NCI-H2196 (cell line): Measurements from ENCODE around the gene TSPAN11.
"Not testable (repeated sequence)": the region's sequence is repeated elsewhere in the genome, so short reads cannot be mapped to it uniquely, and the experiment has no call there.

Experiments
- DNase-seq: peaks from one replicate; lab custom pipeline; 2025; ENCODE audit not compliant: unreplicated experiment; lab: John Stamatoyannopoulos, UW

Gene TSPAN11, protein sequence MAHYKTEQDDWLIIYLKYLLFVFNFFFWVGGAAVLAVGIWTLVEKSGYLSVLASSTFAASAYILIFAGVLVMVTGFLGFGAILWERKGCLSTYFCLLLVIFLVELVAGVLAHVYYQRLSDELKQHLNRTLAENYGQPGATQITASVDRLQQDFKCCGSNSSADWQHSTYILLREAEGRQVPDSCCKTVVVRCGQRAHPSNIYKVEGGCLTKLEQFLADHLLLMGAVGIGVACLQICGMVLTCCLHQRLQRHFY

DNA sequence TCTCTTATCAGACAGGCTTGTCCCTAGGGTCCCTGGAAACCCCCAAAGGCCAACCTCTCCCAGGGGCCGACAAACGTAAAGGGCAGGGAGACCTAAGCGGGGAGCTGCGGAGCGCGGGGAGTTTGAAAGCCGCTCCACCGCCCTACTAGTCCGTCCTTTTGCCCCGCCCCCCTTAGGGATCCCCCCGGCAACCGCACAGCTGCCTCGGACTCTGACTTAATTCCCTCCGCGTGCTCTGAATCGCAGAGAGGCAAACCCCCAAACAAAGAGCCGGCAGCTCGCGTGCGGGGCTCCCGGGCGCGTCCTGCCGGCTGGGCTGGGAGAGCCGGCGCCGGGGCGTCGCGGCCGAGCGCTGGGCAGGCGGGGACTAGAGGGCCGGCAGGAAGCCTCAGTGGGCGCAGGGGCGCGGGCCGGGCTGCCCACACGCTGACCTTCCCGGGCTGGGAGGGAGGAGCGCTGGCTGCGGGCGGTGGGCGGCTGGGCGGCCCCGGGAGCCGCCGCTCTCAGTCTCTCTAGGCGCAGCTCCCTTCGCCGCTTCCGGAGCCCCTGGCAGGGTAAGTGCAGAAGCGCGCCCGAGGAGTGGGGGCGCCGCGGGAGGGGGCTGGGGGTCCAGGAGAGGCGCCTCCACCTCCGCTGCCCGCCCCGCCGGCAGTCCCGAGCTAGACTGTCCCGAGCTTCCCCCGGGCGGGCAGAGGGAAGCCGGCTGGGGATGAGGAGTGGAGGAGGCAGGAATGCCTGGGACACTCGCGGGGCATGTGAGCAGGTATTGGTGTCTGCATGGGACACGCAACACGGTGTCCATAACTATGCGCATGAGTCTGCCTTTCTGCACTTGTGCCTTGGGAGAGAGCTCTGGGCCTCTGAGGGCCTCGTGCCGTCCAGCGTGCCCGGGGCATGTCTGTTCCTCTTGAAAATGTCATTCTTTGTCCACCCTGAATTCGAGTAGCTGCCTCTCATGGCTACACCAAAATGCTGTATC is at the start of gene TSPAN11:
Gene TSPAN11 (plus strand): TSS at position 506 of the 979 bp plus-strand sequence. CDS start 27,244 bp downstream, outside the sequence.
- no peak for DNase-seq

DNA sequence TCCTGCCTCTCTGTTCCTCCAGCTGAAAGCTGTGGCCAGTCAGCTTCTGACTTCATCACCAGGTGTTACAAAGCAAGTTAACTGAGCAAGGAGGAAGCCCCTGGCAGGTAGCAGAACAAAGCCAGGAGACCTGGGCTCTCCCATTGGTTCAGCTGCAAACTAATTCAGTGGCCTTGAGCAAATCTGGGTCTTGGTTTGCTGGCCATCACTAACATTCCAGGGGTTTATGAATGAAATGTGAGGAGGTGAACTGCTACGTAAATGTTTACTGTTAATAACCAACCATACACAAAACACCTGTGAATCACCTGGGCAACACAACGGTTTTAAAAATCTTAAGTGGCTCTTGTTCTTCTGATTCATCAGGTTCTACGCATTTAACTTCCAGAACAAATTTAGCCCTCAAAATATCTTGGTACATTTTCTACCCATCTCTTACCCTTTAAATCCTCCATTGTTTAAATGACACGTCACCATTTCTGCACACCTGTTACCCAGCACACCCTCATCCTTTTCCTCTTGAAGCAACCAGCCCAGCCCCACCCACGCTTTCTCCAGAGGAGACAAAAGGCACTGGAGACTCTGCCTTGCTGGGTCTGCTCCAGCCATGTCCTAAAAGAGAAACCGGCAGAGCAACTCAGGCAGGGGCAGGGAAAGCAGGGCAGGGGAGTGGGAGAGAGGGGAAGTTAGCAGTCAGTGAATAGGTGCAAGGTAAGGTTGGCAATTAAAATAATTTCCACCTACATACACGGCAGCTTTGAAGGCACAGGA is 49.3 kb upstream of the TSPAN11 start:
- peak; percentile 84 for DNase-seq

DNA sequence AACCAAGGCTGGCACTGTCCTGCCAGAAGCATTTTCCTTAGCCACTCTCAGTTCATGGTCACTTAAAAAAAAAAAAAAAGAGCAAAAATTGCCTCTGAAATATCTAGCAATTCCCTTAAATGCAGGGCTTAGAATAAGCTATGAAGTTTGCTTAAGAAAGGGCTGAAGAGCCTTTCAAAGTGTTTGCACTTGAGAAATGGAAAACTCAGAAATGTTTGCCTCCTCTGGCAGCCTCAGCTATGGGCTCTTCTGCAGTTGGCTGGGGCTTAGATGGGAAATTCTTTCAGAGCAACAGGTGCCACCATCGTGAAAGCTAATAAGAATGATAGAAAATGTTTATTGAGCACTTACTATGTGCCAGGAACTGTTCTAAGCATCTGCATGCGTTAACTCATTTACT is 48.5 kb upstream of the TSPAN11 start:
- no peak for DNase-seq

DNA sequence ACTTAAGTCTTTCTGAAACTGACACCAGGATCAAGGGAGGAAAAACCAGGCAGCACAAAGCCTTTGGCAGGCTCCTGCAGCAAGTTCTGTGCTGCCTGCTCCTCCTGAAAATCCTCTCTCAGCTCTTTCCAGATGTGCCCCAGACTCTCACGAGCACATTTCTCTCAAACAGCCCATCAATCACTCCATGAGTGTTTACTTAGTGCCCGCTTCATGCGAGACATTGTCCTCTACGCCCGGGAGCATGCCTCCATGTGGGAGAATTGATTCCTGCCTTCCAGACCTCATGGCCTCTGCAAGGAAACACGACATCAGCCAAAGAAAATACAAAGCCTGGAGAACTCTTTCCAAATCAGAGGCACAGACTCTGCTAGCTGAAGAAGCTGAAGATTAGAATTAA is 46.5 kb upstream of the TSPAN11 start:
- peak; percentile 36 for DNase-seq

DNA sequence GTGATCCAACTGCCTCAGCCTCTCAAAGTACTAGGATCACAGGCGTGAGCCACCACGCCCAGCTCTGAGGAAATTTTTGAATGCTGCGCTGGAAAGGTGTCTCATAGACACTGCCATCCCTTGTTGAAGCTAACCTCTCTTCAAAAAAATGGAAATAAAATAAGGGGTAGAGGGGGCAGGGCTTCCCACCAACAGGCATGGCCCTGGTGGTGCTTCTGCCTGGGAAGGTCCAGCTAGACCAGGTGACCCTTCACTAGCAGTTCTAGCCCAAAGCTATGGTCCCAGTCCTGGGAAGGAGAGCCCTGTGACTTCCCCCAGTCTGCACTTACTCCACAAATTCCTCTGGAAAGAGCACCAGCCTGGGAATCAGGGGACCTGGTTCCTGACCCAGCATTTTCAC is 45.7 kb upstream of the TSPAN11 start:
- DNase-seq: no peak

DNA sequence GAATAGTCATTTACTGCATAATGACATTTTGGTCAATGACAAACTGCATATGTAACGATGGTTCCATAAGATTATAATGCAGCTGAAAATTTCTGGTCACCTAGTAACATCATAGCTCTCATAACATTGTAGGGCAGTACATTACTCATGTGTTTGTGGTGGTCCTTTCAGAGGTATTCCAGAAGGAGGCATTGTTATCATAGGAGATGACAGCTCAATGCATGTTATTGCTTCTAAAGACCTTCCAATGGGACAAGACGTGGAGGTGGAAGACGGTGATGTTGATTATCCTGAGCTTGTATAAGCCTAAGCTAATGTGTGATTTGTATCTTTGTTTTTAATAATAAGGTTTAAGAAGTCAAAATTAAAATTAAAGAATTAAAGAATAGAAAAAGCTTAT is 43.8 kb upstream of the TSPAN11 start:
- no peak for DNase-seq

DNA sequence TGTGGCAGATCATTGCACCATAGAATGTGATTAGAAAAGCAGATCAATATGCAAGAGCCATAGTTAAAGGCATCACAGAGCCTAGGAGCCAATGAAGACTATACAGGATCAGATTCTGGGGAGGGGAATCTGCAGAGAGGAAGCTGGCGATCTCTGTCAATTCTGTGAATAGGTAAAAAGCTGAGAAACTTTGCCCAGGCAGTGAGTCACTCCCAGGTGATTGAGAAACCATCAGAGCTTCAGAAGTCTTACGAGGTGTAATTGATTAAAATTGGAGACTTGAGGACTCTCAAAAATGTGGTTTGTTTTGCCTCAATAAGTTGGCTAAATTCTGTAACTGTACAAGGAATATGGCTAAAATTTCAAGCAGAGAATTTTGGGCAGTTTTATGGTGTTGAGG is 41.7 kb upstream of the TSPAN11 start:
- no peak for DNase-seq

DNA sequence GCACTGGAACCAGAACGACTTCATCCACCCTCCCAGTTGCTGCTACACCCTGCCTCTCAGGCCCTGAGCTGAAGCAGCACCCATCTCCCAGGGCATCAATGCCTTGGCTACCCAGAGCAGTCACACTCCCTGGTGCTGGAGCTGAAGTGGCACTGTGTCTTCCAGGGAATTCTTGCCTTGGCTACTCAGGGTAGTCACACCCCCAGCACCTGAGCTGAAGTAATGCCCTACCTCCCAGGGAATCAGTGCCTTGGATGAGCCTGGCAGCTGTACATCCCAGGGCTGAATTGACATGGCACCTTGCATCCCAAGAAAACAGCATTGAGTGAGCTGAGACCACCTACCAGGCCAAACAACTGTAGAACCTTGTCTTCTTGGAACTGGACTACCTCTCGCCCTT is 41.2 kb upstream of the TSPAN11 start:
- DNase-seq: no peak

DNA sequence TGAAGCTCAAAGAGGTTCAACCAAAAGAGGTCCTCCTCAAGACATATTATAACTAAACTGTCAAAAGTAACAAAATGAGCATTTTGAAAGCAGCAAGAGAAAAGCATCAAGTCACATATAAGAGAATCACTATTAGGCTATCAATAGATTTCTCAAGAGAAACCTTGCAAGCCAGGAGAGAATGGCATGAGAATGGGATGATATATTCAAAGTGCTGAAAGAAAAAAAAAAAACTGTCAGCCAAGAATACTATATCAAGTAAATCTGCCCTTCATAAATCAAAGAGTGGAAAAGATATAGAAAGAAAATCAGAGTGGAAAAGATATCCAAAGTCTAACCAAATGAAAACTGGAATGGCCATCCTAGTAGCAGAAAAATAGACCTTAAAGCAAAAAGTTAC is 39.3 kb upstream of the TSPAN11 start:
- DNase-seq: no peak

DNA sequence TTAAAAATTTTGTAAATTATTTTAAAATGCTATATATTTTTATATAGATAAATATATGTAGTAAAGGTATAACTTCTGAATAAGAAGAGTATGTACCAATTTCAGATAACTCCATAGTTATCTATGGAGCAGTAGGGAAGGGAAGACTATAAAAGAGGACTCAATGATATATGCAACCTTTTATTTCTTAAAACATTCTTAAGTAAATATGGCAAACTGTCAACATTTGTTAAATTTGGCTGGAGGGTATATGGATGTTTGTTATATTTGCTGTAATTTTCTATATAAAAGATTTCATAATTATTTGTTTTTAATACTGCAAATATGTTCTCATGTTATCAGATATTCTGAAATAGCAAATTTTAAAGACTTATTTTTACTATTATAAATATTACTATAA is 38.3 kb upstream of the TSPAN11 start:
- no peak for DNase-seq

DNA sequence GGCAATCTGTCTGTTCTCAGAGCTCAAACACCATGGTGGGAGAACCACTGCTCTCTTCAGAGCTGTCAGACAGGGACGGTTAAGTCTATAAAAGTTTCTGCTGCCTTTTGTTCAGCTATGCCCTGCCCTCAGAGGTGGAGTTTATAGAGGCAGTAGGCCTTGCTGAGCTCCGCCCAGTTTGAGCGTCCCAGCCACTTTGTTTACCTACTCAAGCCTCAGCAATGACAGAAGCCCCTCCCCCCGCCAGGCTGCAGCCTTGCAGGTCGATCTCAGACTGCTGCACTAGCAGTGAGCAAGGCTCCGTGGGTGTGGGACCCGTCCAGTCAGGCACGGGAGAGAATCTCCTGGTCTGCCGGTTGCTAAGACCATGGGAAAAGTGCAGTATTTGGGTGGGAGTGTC is 32.0 kb upstream of the TSPAN11 start:
- not testable (repeated sequence) for DNase-seq

DNA sequence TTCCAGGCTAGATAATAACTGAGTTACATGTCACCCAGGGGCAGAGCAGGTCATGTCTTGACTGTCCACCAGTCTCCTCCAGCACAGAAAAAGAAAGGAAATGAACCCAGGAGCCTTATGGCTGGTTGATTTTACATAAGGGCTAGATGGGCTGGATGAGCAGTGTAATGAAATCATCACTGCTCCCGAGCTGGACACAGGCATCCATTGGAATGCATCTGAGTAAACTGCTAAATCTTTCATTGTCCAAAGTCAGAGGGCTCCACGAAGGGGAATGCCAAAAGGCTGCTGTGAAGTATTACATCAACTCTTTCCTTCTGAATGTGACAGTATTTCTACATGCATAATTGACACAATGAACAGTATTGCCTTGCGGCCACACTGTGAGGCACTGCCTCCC is 30.1 kb upstream of the TSPAN11 start:
- no peak for DNase-seq

DNA sequence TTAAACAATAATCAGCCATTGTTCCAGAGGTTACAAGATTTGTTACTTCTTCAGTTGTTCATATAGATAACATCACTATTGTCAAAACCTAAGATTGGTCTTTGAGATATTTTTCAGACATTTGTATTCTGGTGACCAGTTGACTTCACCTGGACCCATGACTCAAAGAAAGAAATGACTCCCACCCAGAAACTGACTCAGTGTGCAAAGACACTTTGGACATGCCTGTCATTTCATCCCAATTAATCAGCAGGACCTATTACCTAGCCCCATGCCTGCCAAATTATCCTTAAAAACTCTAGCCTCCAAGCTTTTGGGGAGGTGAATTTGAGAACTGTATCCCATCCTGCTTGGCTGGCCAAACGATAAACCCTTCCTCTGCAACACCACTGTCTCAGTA is 27.7 kb upstream of the TSPAN11 start:
- no peak for DNase-seq

DNA sequence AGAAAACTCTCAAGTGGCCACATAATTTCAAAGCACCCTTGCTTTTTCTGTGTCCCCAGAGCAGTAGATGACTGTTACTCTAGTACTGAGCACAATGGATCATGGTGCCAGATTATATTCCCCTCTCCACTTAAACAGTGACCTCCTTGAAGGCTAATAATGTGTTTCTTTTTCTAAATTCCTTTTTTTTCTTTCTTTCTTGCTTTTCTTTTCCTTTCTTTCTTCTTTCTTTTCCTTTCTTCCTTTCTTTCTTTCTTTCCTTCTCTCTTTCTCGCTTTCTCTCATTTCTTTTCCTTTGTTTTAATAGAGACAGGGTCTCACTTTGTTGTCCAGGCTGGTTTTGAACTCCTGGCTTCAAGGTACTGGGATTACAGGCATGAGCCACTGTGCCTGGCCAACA is 26.2 kb upstream of the TSPAN11 start:
- DNase-seq: no peak

DNA sequence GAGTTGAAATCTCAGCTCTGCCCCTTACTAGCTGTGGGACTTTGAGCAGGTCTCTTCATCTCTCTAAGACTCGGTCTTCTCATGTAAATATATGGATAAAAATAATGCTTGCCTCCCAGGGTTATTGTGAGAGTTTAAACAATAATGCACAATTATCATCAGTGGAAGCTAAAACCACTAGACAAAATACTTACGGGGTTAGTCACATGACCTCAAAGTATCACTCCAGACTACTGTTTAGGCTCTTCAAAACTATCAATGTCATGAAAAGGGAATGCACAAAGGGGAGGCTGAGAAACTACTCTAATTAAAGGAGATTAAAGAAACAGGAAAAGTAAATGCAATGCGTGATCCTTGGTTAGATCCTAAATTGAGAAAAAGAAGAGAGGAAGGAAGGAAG is 24.5 kb upstream of the TSPAN11 start:
- no peak for DNase-seq

DNA sequence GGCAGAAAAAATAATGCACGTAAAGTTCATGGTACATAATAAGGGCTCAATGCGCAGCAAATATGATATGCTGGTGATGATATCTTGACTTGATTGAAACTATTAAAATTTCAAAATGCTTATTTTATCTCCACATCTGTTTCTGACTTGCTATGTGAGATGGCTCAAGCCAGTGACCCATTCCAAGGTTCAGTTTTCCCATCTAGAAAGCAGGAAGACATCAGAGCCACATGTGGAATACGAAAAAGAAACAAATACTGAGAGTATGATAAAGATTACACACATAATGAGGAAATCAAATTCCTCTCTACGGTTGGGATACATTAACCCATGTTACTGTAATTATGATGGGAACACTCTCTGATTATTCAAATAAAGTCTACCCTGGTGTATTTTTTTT is 24.0 kb upstream of the TSPAN11 start:
- DNase-seq: no peak

DNA sequence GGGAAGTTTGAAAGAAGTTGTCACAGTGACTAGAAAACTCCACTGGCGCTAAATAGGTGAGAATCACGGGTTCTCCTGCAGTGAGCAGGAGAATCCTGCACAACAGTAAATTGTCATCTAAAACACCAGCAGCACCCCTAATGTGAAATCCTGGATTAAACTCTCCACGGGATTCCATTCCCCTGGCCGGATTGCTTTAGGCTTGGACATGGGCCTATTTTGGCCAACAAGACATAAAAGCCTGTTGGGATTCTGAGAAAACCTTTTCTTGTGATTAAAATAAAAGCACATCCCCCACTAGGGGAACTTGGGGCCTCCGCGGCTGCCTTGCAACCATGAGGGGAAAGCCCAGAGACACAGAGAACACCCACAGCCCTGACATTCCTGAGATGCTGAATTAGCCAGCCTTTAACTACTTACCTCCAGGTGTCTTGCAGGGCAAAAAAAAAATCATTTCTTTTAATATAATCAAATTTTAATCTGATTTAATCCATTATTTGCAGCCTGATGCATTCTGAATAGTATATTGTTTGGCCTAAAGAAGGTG is 21.0 kb upstream of the TSPAN11 start:
- DNase-seq: no peak

DNA sequence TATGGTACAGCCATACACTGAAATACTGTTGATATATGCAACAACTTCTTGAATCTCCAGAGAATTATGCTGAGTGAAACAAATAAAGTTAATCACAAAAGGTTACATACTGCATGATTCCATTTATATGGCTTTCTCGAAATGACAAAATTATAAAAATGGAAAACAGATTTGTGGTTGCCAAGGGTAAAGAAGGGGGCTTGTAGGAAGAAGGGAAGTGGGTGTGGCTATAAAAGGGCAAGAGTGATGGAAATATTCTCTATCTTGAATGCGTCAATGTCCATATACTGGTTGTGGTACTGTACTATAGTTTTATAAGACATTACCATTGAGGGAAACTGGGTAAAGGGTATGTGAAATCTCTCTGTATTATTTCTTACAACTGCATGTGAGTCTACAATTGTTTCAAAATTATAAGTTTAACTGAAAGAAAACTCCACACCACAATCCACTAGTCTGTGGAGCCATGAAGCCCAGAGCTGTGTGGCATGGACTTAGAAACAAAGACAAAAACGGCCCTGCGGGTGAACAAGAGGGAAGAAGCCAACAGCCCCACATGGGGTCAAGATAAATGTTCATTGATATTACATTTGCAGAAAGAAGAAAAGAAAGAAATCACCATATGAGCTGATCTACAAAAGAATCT is 18.3 kb upstream of the TSPAN11 start:
- no peak for DNase-seq

DNA sequence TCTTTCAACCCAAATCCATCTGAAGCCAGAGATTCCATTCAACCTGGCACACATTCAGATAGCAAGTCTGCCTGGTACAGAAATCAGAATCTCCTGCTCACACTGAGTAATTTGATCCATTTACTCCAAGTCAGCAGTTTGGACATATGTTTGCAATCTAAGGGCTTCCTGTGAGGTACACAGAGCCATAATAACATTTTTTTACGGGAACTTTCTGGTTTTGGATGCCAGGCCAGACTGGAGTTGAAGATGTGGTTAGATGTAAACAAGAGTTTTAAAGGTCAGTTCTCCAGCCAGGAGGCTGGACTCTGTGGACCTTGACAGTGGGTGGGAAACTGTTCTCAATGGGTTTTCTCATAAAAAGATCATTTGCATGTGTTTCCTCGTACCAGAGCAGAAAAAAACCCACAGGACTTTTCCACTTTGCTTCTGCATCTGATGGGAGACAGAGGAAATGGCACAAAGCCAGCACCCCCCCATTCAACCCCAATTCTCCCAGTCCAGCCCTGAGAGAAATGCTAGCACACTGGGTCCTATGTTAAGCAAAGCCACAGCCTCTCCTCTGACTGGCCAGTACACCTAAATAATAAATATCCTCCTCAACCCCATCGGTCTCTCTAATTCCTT is 17.7 kb upstream of the TSPAN11 start:
- peak; percentile 61 for DNase-seq

DNA sequence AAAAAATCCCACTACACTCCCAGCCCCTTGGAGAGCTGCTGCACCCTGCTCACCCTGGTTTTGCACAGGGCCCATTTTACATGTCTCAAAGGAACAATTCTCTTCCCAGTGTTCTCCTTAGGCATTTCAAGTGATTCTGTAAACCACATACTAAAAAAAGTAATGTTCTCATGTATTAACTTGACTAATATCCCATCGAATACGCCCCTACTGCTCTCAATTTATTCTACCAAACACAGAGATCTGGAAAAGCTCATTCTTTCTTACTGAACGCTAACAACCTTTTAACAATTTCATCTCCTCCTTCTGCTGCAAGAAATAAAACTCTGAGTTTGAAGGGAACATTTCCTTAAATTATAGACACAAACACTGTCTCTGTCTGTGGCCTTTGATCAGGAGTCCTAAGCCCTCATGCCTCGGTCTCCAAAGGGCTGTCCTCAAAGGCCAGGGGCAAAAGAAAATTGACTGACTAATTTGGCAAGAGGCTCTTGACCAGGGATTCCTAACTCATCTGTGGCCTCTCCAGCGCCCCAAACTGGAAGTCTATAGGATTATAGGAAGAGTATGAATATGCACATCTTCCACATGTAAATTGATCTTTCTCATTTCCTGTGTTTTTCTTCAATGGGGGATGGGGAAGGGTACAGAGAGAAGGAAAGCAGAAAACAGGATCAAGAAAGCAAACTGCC is 17.1 kb upstream of the TSPAN11 start:
- DNase-seq: no peak
